ENCODE data around the gene BNC2.

Gene BNC2

DNA sequence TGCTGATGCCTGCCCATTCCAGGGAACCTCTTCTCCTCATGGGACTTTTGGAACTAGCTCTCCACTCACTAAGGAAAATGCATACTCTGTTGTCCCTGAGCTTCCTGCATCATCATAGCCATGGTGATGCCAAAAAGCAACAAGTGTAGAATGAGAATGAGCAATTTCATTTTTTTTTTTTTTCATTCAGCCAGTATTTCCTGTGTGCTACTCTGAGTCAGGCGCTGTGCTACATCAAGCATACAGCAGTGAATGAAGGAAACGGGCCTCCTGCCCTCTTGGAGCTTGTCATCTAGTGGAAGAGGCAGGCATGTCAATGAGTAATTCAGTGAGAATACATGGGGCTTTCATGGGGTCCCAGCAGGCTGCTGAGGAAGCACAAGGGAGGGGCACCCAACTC lies 483.1 kb downstream of the BNC2 start:
- H3K27ac ChIP-seq = no peak overlapping the region
- DNase-seq = no peak
- H3K4me3 ChIP-seq (ENCODE audit: low read depth, low read length) = no peak overlapping the region
- TF ChIP-seq, protein P1, sequence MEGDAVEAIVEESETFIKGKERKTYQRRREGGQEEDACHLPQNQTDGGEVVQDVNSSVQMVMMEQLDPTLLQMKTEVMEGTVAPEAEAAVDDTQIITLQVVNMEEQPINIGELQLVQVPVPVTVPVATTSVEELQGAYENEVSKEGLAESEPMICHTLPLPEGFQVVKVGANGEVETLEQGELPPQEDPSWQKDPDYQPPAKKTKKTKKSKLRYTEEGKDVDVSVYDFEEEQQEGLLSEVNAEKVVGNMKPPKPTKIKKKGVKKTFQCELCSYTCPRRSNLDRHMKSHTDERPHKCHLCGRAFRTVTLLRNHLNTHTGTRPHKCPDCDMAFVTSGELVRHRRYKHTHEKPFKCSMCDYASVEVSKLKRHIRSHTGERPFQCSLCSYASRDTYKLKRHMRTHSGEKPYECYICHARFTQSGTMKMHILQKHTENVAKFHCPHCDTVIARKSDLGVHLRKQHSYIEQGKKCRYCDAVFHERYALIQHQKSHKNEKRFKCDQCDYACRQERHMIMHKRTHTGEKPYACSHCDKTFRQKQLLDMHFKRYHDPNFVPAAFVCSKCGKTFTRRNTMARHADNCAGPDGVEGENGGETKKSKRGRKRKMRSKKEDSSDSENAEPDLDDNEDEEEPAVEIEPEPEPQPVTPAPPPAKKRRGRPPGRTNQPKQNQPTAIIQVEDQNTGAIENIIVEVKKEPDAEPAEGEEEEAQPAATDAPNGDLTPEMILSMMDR (IDR thresholded peaks at IDR 0.05; ENCODE audit: low read depth, low read length, missing control alignments) = no peak
- in situ Hi-C loops (cut with HindIII; ENCODE audit: low pct_ligation_motif_present, low sequenced_read_pairs) = no loop called here
- H3K36me3 ChIP-seq (replicated peaks) = no peaks in the 10 kb centered on the region
- no peaks in the 10 kb centered on the region for H3K27me3 ChIP-seq (replicated peaks)

DNA sequence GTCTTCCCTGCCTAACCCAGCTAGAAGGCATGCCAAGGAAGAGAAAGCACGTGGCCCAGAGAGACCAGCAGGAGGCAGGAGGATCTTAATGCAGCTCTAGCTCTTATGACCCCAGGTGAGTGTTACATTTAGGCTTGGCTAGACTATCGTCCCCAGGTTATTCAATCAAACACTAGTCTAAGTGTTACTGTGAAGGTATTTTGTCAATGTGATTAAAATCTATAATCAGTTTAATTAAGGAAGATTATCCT lies 483.7 kb downstream of the BNC2 start:
- in situ Hi-C loops (cut with HindIII; ENCODE audit: low pct_ligation_motif_present, low sequenced_read_pairs) = no loop called here
- Histone ChIP-seq H3K4me3 (ENCODE audit: low read depth, low read length) (no peak overlapping the region), H3K27me3 (replicated peaks) (no peaks in the 10 kb centered on the region), H3K27ac (no peak overlapping the region), H3K36me3 (replicated peaks) (no peaks in the 10 kb centered on the region)
- TF ChIP-seq, protein P1 (IDR thresholded peaks at IDR 0.05; ENCODE audit: low read depth, low read length, missing control alignments) = no peak
- no peak for DNase-seq

DNA sequence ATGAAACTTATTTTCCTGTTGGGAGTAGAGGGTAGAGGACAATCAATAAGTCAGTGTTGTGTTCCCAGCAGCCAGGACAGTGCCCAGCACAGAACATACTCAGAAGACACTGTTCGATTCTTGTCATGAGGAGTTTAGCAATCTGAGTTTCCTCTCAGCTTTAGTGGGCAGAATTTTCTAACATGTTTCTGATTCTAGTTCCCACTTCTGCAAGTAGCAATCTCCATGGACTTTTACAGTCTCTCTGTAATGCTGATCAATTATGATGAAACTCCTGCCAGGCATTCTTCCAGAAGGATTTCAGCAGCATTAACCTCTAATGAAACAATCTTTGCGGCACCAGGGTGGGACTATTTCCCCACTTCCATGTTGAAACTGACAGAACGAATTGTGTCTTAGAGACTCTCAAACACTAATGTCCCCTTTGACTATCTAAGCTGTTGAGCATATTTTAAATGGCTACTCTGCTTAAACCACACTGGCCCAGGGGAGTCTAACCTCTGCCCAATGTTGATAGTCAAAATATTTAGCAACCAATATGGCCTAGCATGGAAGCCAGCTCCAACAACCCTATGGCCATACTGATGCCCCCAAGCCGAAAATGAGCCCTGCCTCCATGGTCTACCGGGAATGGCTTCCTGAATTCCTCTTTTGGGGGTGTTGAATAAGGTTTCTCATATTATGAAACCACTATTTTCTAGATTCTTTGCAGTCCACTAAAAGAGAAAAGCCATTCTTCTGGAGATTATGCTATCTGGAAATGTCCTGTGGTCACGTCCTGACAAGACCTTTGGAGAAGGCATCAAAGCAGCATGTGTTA lies 484.3 kb downstream of the BNC2 start:
- Histone ChIP-seq H3K27ac (no peak overlapping the region), H3K4me3 (ENCODE audit: low read depth, low read length) (no peak overlapping the region), H3K36me3 (replicated peaks) (no peaks in the 10 kb centered on the region), H3K27me3 (replicated peaks) (no peaks in the 10 kb centered on the region)
- TF ChIP-seq, protein P1 (IDR thresholded peaks at IDR 0.05; ENCODE audit: low read depth, low read length, missing control alignments) = no peak
- DNase-seq = no peak
- in situ Hi-C loops (cut with HindIII; ENCODE audit: low pct_ligation_motif_present, low sequenced_read_pairs) = no loop called here

- in situ Hi-C loops (cut with HindIII; ENCODE audit: low pct_ligation_motif_present, low sequenced_read_pairs) = no loop called here
- Histone ChIP-seq H3K27ac (no peak overlapping the region), H3K36me3 (replicated peaks) (no peaks in the 10 kb centered on the region), H3K4me3 (ENCODE audit: low read depth, low read length) (no peak overlapping the region), H3K27me3 (replicated peaks) (no peaks in the 10 kb centered on the region)
- TF ChIP-seq, protein P1 (IDR thresholded peaks at IDR 0.05; ENCODE audit: low read depth, low read length, missing control alignments) = no peak
- DNase-seq = no peak
Measured at GRCh38 chr9:16385590-16385989, 484.9 kb downstream of the BNC2 start.

DNA sequence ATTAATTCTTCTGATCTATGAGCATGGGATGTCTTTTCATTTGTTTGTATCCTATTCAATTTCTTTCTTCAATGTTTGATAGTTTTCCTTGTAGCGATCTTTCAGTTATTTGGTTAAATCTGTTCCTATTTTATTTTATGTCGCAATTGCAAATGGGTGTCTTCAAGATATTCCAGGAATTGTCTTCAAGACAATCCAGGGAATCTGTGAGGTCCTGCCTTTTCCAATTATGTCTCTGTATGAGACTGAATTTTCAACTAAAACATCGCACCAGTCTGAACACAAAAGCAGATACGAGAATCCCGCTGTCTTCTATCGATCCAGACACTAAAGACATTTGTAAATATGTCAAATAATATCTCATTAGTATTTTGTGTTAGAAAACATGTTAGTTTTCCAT lies 485.5 kb downstream of the BNC2 start:
- TF ChIP-seq, protein P1 (IDR thresholded peaks at IDR 0.05; ENCODE audit: low read depth, low read length, missing control alignments) = no peak
- in situ Hi-C loops (cut with HindIII; ENCODE audit: low pct_ligation_motif_present, low sequenced_read_pairs) = no loop called here
- DNase-seq = no peak

GRCh38 chr9:16377311-16377710 lies 493.2 kb downstream of the BNC2 start:
- H3K27me3 ChIP-seq (replicated peaks) = no peaks in the 10 kb centered on the region
- no peaks in the 10 kb centered on the region for H3K36me3 ChIP-seq (replicated peaks)
- TF ChIP-seq, protein P1 (IDR thresholded peaks at IDR 0.05; ENCODE audit: low read depth, low read length, missing control alignments) = no peak
- no peak for DNase-seq
- H3K4me3 ChIP-seq (ENCODE audit: low read depth, low read length) = no peak overlapping the region
- H3K27ac ChIP-seq = no peak overlapping the region
- in situ Hi-C loops (cut with HindIII; ENCODE audit: low pct_ligation_motif_present, low sequenced_read_pairs) = no loop called here

More for the DNA sequence above, 485.5 kb downstream of the BNC2 start:
- Histone ChIP-seq H3K27me3 (replicated peaks) (no peaks in the 10 kb centered on the region), H3K27ac (no peak overlapping the region), H3K36me3 (replicated peaks) (no peaks in the 10 kb centered on the region), H3K4me3 (ENCODE audit: low read depth, low read length) (no peak overlapping the region)
